ENCODE measurements around the gene ENDOD1.

DNA sequence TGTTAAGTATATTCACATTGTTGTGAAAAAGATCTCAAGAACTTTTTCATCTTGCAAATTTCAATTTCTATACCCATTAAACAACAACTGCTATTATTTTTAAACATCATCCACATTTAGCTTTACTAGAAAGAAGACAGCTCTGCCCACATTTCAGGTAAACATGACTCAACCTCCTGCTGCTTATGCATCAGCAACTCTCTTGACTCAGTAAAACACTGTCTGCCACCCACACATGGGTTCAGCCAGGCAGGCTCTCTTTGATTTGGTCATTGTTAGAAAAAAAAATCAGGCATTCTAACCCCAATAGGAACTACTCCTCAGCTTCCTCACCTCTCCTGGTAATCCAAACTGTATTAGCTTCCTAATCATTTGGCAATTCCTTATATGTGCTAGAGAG lies 5.1 kb upstream of the ENDOD1 start:
- TF ChIP-seq CTCF (IDR thresholded peaks at IDR 0.05) (no peak), NR3C1 (CRISPR knock-in tag; conservative IDR thresholded peaks at IDR 0.05; ENCODE audit: low read depth) (no peak), GABPB1 (CRISPR knock-in tag; IDR thresholded peaks at IDR 0.05) (peak; percentile 63), ZNF281 (CRISPR knock-in tag; IDR thresholded peaks at IDR 0.05) (no peak), ZNF396 (CRISPR knock-in tag; IDR thresholded peaks at IDR 0.05; ENCODE audit: borderline replicate concordance) (no peak), ZNF138 (CRISPR knock-in tag; conservative IDR thresholded peaks at IDR 0.05) (no peak), ZNF512 (CRISPR knock-in tag; IDR thresholded peaks at IDR 0.05; ENCODE audit: borderline replicate concordance) (no peak), NFYB (CRISPR knock-in tag; conservative IDR thresholded peaks at IDR 0.05; ENCODE audit: low read depth) (no peak)
- TF ChIP-seq, protein P1, sequence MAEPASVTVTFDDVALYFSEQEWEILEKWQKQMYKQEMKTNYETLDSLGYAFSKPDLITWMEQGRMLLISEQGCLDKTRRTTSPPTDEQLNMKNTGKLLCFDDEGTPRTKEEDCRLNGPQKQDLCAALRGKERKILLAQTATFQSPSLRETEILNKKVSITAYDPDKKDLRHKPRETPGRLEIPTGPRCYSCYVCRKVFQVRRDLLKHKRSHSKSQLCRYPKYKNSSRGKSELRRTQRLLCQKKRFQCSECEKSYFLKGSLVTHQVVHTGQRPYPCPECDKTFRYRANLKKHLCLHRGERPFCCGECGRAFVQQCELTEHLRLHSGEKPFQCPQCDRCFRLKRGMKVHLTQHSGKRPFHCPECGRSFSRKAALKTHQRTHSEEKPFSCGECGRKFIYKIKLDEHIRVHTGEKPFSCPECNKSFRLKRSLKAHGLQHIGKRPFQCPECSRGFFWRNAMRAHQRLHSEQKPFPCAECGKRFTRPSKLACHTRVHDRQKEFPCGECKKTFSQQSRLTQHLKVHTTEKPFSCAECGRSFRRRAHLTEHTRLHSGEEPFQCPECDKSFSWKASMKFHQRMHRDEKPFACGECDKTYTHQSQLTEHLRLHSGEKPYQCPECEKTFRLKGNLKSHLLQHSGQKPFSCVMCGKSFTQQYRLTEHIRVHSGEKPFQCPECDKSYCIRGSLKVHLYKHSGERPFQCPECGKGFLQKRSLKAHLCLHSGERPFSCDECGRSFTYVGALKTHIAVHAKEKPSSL (CRISPR knock-in tag; conservative IDR thresholded peaks at IDR 0.05): no peak

Data from WTC11 (cell line).